ENCODE results near the gene ARHGEF37. TPM values are rescaled to one million over a fixed set of nuclear protein-coding genes. Genes with fewer than 3 reads are reported as not detected.
"Not testable (repeated sequence)": the region's sequence is repeated elsewhere in the genome, so short reads cannot be mapped to it uniquely, and the experiment has no call there.

The ARHGEF37 gene, protein sequence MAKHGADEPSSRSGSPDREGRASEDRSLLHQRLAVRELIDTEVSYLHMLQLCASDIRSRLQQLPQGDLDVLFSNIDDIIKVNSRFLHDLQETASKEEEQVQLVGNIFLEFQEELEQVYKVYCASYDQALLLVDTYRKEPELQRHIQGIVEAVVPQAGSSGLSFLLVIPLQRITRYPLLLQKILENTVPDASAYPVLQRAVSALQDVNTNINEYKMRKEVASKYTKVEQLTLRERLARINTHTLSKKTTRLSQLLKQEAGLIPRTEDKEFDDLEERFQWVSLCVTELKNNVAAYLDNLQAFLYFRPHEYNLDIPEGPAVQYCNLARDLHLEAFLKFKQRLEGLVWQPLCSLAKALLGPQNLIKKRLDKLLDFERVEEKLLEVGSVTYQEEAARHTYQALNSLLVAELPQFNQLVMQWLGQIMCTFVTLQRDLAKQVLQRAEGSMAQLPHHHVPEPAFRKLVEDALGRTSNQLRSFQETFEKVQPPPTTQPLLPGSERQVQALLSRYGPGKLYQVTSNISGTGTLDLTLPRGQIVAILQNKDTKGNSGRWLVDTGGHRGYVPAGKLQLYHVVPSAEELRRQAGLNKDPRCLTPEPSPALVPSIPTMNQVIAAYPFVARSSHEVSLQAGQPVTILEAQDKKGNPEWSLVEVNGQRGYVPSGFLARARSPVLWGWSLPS
- 0.81 and 0.90 TPM in 2 replicates for total RNA-seq (2014; rRNA removed; shearing (Covaris generic))

DNA sequence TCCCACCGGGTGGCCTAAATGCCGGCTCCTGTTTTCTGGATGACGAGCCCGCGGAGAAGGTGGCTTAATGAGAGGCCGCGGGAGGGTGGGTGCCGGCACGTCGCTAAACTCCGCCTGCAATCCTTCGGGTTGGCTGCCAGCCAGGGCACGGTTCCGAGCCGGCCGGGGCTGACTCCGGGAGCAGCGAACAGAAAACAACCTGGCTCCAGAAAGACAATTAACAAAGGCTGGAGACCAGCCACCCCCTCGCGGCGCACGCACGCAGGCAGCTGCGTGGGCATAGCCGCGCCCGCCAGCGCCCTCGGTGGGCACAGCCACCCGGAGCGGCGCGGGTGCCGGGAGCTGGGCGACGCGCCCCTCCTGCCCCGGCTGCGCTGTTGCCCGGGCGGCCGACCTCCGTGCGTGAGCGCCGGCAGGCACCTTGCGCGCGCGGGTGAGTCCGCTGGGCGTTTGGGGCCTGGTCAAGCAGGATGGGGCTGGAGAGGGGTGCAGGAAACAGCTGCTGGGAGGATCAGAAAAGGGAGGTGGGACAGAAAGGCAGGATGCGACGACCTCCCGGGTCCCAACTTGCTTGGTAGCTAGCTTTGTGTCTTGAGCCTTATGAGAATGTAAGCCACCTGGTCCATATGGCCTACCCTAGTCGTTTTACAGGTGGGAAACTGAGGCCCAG, at the start of gene ARHGEF37:
TSS of gene ARHGEF37 (plus strand) at position 307 of the 670 bp plus-strand sequence. CDS start 16,272 bp downstream, outside the sequence.
- peak; percentile 27 for DNase-seq (ENCODE audit: low spot score)

DNA sequence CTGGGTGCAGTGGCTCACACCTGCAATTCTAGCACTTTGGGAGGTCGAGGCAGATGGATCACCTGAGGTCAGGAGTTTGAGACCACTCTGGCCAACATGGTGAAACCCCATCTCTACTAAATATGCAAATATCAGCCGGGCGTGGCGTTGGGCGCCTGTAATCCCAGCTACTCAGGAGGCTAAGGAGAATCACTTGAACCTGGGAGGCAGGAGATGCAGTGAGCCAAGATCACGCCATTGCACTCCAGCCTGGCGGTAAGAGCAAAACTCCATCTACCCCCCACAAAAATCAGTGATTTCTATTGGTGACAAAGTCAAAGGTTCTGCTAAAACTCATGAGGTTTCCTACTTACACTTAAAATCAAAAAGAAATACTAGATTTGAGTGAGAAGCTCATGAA, 48.9 kb upstream of the ARHGEF37 start:
- DNase-seq (ENCODE audit: low spot score), result no peak

DNA sequence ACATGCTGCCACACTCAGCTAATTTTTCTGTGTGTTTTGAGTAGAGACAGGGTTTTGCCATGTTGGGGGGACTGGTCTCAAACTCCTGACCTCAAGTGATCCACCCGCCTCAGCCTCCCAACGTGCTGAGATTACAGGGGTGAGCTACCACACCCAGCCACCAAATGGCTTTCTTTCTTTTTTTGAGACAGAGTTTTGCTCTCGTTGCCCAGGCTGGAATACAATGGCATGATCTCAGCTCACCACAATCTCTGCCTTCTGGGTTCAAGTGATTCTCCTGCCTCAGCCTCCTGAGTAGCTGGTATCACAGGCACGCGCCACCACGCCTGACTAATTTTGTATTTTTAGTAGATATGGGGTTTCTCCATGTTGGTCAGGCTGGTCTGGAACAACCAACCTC, 45.5 kb upstream of the ARHGEF37 start:
- DNase-seq (ENCODE audit: low spot score), result not testable (repeated sequence)

DNA sequence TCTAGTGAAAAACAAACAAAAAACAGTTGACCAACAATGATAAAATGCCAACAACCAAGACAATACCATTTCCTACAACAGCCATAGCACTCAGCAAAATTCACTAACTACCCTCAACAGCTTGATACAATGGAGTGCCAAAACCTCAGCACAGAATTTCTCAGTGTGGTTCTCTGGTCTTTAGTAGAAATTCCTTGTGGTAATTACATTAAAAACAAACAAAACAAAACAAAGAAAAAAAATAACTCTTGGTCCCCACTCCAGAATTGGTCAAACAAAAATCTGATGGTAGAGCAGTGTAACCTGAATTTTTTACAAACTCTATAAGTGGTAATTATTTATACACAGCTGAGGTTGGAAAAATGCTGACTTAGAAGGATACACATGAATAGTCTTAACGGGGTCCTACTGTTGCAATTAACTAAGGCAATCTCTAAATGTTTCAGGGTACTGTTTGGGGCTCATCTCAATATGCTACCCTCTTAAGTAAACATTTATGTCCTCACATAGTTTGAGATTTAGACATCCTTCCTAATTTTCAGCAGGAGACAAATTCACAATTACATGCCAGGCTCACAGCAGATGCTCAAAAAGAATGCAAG, 43.8 kb upstream of the ARHGEF37 start:
- no peak for DNase-seq (ENCODE audit: low spot score)

DNA sequence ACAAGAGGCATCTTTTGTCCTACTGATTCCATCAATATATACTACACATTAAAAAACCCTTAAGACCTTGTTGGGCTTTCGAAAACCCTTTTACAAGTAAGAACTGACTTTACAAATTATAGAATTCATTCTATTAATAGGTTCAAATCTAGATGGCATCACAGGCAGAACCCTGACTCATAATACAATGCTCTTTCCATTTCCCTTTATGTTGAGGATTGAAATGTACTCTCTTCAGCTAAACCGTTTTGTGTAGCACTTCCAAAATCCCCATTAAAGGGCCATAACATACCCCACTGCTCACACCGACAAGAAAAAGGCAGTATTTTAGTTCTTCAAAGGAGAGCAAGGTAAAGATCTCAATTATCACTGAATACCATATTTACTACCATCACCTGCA, 41.2 kb upstream of the ARHGEF37 start:
- no peak for DNase-seq (ENCODE audit: low spot score)

DNA sequence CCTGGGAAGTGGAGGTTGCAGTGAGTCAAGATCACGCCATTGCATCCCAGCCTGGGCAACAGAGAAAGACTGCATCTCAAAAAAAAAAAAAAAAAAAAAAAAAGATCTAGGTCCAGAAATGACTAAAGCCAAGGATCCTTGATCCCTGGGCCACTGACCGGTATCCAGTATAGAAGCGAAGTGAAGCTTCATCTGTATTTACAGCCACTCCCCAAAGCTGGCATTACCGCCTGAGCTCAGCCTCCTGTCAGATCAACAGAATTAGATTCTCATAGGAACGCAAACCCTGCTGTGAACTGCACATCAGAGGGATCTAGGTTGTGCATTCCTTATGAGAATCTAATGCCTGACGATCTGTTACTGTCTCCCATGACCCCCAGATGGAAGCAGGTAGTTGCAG, 39.4 kb upstream of the ARHGEF37 start:
- DNase-seq (ENCODE audit: low spot score), result no peak

DNA sequence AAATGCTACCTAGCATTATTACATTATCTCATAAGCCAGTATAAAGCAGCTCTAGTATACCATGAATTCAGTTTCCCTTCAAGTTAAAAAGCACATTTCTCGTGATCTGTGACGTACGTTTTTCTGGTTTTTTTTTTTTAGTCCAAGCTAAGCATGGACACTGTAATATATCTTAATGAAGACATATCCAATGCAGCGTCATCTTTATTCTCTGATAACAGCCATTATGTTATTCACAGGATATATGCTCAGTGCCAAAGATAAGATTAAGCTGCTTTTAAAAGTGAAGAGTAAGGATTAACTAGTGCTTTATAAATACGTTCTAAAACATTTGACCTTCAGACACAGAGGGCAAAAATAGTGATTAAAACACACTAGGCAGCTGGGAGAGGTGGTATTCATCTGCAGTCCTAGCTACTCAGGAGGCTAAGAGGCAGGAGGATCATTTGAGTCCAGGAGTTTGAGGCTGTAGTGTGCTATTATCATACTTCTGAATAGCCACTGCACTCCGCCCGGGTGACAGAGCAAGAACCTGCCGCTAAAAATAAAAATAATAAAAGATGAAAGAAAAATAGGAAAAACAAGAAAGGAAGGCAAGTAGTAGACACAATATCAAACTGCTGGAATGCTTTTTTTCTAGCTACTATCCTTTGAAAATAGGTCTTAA, 37.8 kb upstream of the ARHGEF37 start:
- DNase-seq (ENCODE audit: low spot score), result no peak

DNA sequence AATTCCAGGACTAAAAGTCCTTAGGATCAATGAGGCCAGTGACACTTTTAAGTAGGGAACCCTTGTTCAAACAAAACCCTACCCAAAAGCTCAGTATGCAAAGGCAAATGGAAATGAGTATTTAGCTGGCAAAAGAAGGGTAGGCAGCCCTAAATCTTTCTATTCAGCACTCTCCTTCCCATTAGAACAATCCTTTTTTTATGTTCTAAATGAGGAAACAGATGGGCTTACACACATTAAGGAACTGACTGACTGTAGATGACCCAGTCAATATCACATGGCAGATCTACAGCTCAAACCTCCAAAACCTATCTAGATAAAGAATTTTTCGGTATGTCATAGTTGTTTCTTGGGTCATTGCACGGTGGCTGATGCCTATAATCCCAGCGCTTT, 37.3 kb upstream of the ARHGEF37 start:
- no peak for DNase-seq (ENCODE audit: low spot score)

DNA sequence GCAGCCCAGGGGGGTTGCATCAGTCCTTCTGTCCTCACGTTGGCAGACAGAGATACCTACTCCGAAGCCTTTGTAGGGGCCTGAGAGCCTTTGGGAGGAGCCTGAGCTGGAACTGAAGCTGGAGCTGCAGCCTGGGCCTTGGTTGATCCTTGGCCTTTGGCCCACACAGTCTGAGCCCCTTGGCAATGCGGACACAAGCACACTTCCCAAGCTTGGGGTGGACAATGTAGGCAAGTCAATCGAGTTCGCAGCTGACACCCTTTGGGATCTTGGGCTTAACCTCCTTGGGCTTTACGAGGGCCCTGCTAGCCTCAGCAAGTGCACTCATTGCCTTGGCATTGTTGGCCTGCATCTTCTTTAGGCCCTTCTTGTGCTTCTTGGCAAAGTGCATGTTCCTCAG, 36.0 kb upstream of the ARHGEF37 start:
- DNase-seq (ENCODE audit: low spot score), result no peak

DNA sequence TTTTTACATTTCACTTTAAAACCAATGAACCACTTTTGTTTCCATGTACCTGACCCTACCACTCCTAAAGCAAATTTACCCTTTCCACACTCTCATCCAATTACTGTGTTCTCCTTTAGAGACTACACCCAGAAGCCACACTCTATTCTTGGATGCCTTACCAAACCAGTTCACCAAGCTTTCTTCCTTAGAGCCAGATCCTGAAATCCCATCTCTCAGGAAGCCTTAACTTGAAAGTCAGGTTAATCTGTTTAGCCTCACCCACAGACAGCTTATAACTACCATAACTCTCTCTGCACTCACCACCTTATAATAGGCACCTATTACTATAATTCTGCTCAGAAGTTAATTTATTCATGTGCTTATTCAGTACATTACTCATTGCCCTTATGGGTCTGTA, 34.3 kb upstream of the ARHGEF37 start:
- DNase-seq (ENCODE audit: low spot score), result no peak

DNA sequence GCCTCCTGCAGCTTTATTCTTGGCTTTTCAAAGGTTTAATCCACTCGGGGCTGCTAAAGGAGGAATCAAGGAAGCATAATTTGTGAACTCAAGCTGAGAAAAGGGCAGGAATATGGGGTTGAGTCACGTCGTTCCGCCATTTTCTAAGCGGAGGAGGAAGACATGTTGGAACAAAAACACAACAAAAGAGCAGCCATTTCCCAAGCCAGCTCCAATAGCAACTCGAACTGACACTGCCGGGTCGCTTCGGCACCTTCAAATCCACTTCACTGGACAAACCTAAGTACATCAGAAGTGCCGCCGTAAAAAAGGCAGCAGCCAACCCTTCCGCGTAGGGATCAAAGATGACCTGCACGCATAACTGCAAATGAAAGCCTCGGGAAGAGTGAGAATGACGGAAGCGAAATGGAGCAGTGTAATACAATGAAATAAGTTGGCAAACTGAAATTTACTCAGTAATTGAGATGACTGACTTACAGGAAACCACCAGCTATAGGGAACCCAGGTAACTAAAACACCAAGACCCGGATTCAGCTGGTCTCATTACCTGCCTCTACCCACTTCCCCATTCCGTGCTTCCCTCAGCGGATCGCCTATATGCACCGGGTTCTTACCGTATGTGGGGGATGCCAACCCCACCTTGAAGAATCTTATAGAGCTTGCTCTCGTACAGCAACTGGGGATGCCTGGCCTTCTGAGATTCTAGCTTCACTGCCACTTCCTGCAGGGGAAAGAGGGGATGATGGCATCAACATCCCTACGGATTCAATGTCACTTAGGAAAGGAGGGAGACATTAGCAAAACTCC, 31.6 kb upstream of the ARHGEF37 start:
- peak; percentile 46 for DNase-seq (ENCODE audit: low spot score)

DNA sequence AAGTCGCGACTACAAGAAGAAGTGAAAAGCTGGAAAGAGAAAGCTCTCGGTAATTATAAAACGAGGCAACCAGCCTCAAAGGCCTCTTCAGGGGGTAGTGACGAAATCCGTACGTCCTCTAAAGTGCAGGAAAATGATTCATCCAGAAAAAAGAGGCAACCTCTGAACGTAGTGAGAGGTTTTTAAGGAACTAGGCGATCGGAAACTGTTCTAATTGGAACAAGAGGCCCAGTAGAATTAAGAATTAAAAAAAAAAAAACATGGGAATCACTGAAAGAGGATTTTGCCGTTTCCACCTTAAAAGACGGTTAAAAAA, 31.1 kb upstream of the ARHGEF37 start:
- no peak for DNase-seq (ENCODE audit: low spot score)

DNA sequence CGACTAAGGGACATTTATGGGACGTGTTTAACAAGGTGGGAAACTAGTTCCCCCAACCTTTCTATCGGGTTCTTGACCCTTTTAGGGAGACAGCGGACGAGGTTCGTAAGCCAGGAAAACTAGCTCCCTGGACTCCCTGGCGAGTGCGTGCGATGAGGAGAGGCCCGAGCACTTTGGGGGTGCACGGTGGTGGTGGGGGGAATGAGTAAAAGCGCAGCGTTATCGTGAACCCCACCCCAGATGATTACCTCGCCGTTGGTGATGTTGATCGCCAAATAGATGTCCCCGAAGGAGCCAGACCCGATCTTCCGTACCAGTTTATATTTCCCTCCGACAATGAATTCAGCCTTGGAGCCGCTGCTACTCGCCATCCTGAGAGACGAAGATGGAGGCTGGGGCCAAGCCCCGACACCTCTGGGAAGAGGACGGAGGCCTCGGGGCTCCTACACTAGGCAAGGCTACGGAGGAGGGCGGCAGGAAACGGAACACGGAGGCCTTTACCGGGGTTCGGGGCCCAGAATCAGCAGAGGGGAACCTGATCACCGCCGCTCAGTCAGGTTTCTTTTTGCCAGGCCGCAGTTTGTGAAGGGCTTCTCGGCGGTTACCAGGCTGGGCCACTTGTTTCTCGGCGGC, 30.6 kb upstream of the ARHGEF37 start:
- no peak for DNase-seq (ENCODE audit: low spot score)

DNA sequence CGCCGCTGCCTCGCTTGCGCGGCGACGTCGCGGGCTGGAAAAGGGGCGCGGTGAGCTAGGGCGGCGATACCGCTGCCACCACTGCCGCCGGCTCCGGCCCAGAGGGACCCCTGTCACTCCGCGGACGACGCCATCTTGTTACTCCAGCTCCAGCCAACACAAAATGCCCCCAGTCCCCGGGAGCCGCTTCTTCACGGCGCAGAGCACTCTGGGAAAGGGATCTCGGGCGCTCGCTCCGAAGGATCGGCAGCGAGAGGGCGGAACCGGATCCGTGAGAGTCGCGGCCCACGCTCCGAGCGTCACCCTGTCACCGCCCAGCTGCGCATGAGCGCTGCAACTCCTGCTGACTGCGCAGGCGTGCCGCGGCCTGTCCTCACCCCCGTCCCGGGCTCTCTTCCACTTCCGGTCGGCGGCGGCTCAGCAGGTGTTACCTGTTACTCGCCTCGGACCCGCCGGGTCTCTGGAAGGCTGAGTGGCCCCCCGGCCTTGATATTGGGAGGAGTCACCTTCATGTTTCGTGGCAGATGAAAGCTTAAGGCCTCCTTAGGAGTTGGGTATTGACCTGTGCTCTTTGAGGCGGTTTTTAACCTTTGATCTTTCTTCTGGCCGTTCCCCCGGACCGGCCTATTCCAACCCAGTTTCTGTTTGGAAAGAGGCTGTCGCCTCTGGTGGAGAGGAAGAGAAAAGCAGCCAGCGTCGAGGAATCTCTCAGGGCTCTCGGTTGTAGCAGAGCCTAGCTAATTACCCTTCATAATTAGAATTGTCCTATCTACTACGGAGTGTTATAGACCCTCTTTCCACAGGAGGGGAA, 29.9 kb upstream of the ARHGEF37 start, which contains the start of gene CSNK1A1:
TSS of gene CSNK1A1 (minus strand) at position 213 of the 811 bp plus-strand sequence. CDS start 475 bp downstream, outside the sequence.
- peak; percentile 99 for DNase-seq (ENCODE audit: low spot score)

DNA sequence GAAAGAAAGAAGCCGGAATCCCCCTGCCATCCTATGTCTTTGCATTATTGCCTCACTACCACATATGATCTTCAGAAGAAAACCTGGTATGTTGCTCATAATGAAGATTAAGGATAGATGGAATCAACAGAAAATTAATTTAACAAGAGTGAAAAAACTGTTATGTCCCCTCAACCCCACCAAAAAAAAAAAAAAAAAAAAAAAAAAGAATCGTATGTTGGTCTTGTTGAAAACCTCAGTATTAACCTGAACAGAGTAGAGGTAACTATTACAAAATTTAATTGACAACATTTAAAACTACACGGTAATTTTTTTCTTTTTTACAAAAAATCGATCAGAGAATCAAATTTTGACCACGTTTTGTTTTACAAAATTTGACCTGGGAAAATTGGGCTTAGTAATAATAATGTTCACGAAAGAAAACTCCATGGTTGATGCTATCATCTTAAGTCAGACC, 29.2 kb upstream of the ARHGEF37 start:
- DNase-seq (ENCODE audit: low spot score), result no peak

DNA sequence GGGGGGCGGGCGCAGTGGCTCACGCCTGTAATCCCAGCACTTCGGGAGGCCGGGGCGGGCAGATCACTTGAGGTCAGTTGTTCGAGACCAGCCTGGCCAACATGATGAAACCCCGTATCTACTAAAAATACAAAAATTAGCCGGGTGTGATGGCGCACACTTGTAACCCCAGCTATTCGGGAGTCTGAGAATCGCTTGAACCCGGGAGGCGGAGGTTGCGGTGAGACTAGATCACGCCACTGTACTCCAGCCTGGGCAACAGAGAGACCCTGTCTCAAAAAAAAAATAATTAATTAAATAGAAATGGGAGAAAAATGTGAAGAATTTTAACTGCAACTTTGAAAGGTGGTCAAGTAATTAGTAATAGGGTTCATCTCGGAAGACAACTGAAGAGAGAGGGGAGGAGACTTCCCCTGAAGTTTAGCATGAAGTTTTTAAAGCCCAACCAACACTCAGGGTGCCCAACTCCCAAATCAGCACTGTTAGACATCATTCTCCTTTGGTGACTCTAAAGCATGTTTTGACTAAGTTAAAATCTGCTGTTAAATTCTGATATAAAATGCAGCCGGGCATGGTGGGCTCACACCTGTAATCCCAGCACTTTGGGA, 28.6 kb upstream of the ARHGEF37 start:
- DNase-seq (ENCODE audit: low spot score), result no peak

DNA sequence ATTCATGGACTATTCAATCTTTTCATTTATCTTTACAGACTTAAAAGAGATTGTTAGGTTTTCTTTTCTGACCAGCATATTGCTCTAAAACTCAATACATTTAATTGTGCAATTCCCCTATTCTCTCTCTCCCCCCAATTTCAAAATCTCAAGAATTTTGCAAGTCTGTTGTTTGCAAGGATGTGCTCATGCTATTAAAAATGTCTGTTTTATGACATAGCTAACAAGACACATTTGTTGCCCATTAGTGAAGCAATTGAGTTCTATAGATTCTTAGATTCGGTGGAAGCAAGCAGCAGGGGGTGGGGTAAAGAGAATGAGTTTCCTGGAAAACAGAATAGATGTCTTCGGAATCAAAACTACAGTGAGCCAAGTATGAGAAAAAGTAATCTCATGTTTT, 21.6 kb upstream of the ARHGEF37 start:
- DNase-seq (ENCODE audit: low spot score), result no peak

DNA sequence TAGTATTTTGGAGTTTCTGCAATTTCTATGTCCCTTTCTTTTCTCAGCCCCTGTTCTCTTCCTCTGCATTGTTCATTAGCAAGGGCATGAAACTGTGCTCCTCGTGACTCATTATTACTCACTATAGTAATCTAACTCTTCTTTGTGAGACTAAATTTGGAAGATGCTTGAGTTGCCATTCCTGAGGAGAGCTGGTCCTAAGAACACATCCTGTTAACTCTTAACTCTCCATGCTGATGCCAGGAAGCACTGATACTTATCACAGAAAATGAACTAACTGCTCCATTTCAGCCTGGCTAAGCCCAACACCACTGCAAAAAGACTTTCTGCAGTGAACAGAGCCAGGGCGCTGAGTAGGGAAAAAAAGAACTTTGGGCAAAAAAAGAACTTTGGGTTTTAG, 19.4 kb upstream of the ARHGEF37 start:
- peak; percentile 97 for DNase-seq (ENCODE audit: low spot score)

DNA sequence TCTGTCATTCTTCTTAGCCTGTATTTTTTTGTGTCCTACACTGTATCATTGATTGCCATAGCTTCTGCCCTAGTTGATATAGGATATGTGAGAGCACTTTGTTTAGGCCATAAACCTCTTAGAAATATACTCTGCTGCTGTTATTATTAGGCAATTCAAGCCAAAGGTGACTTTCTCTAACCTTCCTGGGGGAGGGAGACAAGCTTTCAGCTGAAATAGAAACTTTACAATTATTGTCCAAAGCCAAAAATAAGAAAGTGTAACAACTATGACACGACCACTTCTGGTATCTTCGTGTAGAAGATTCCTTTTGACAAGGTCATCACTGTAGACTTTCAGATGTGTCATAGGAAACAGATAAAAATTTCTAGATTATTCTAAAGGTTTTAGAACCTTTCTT, 17.8 kb upstream of the ARHGEF37 start:
- no peak for DNase-seq (ENCODE audit: low spot score)

All from H4 (cell line).